ENCODE results near the gene FAM180B.
"Not testable (repeated sequence)": the region's sequence is repeated elsewhere in the genome, so short reads cannot be mapped to it uniquely, and the experiment has no call there.

The FAM180B gene

GRCh38 chr11:47586098-47586855 lies at the start of gene FAM180B:
Gene FAM180B, plus strand, starts transcription at chr11:47586678. Its CDS starts 91 bp downstream, at chr11:47586769.
- no peak for DNase-seq

DNA sequence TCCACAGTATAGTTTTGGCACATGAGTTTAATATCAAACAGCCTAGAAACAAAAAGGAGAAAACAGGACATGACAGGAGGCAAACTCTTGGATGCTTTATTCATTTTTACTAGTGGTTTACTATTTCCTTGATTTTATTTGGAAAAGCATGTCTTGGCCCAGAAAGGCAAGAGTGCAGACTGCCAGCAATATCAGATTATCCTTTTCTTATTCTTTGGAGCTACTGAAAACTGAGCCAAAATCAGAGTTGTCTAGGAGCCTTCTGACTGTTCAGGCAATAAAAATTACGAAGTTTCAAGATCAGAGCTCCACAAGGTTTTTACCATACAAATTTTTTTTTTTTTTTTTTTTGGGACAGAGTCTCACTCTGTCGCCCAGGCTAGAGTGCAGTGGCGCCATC lies 49.6 kb upstream of the FAM180B start:
- DNase-seq: no peak

GRCh38 chr11:47538741-47539565 lies 47.5 kb upstream of the FAM180B start:
- DNase-seq: no peak

- DNase-seq: no peak
These were observed 46.8 kb upstream of the FAM180B start for GRCh38 chr11:47539681-47540039.

- DNase-seq: no peak
These were observed 45.4 kb upstream of the FAM180B start for GRCh38 chr11:47541070-47541469.

- DNase-seq: no peak
These were observed 41.2 kb upstream of the FAM180B start for GRCh38 chr11:47545298-47545697.

GRCh38 chr11:47546274-47546673 lies 40.2 kb upstream of the FAM180B start:
- DNase-seq: not testable (repeated sequence)

GRCh38 chr11:47550288-47551047 lies 36.0 kb upstream of the FAM180B start:
- no peak for DNase-seq

DNA sequence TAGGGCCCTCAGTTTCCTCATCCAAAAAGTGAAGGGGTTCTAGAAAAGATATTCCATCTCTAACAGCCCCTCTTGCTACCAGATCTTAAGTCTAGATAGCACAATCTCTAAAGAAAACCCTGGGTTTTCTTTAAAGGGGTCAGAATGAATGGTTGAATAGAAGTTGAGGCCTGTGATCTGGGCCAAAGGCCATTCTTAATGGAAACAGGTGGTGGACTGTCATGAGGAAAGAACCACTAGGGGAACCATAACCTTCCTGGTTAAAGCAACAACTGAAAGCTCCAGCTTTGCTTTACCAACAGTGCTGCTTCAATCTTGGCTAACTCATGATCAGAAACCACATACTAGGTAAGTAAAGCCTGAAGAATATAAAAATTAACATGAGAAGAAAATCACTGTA lies 35.4 kb upstream of the FAM180B start:
- DNase-seq: peak in 1 of 2 experiments; percentile 40

DNA sequence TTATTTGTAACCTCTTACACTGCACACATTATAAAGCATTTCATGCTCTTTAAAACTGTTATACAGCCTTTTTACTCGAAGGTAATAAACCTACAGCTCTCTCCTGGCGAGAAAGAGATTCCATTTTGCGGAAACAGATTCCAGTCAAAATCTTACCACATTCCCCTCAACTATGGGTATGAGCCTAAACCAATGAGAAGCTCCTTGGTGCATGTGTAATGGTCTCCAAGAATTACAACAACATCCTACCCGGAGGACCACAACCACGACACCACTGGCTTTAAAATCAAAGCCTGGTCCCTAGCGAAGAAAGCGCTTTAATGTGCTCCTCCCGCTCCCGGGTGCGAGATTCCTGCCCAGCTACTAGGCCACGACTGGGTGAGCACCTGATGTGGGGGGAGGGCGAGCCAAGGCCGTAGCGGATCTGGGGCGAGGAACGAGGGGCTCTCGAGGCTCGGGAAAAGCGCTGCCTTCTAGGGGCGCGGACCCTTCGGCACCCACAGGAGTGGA lies 34.4 kb upstream of the FAM180B start:
- peak; percentile 27 to 68 for DNase-seq

- peak; percentile 85 to 98 for DNase-seq
These were observed 33.7 kb upstream of the FAM180B start, which contains the start of gene CELF1 for GRCh38 chr11:47552566-47553405. Gene CELF1, minus strand, starts transcription at chr11:47553132. Its CDS starts 53,609 bp downstream, at chr11:47499523.

DNA sequence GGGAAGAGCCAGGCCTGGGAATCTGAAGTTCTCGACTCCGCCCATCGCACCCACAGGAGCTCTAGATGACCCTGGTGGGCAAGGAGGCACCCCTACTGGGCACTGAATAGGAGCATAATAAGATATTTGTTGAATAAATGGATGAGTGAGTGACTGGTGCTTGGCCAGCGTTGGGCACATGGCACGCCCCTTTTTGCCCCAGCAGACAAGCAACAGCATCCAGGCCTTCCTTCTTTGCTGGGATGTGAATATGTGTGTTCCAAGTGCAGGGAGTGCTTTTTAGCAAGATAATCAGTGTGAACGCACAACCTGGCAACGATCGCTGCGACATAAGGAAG lies 33.1 kb upstream of the FAM180B start:
- DNase-seq: peak; percentile 85 to 94

DNA sequence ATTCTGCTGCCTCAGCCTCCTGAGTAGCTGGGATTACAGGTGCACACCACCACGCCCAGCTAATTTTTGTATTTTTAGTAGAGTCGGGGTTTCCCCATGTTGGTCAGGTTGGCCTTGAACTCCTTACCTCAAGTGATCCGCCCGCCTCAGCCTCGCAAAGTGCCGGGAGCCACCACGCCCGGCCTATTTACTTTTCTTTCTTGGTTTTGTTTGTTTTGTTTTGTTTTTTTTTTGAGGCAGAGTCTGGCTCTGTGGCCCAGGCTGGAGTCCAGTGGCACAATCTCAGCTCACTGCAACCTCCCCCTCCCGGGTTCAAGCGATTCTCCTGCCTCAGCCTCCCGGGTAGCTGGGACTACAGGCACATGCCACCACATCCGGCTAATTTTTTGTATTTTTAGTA lies 29.5 kb upstream of the FAM180B start:
- not testable (repeated sequence) for DNase-seq

- DNase-seq: no peak
These were observed 27.8 kb upstream of the FAM180B start for GRCh38 chr11:47558695-47559094.

DNA sequence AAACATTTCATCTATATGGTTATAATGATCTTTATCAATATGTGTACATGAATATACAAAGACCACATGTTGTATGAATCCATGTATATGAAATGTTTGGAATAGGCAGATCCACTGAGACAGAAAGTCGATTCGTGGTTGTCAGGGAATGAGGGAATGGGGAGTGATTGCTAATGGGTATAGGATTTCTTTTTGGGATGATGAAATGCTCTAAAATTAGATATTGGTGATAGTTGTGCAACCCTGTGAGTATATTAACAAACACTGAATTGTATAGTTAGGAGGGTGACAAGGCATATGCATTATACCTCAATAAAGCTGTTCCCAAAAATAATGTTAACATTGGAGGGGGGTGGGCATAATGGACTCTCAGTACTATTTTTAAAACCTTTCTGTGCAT lies 26.1 kb upstream of the FAM180B start:
- no peak for DNase-seq

DNA sequence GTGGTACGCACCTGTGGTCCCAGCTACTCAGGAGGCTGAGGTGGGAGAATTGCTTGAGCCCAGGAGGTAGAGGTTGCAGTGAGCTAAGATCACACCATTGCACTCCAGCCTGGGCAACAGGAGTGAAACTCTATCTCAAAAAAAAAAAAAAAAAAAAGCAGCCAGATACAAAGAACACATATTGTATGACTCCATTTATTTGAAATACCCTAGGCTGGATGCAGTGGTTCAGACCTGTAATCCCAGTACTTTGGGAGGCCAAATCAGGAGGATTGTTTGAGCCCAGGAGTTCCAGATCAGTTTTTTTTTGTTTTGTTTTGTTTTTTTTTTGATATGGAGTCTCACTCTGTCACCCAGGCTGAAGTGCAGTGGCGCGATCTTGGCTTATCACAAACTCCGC lies 24.1 kb upstream of the FAM180B start:
- not testable (repeated sequence) for DNase-seq

GRCh38 chr11:47564366-47564765 lies 22.1 kb upstream of the FAM180B start:
- not testable (repeated sequence) for DNase-seq

DNA sequence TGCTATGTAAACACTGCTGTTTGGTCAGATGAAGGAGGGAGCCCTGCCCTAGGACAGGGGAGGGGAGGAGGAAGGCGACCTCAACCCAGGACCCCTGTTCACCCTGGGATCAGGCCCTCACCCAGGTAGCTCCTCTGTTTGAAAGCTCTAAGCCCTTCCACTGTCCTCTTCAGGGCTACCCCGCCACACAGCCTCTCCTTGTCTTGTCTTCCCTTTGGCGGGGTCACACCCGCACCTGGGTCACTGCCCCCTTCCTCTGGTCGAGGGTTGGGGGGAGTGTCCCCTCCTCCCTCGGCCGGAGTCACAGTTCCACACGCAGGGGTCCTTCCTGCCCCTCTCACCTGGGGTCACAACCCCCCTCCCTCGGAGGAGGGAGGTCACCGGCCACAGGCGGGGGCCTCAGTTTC lies 21.5 kb upstream of the FAM180B start:
- no peak for DNase-seq

DNA sequence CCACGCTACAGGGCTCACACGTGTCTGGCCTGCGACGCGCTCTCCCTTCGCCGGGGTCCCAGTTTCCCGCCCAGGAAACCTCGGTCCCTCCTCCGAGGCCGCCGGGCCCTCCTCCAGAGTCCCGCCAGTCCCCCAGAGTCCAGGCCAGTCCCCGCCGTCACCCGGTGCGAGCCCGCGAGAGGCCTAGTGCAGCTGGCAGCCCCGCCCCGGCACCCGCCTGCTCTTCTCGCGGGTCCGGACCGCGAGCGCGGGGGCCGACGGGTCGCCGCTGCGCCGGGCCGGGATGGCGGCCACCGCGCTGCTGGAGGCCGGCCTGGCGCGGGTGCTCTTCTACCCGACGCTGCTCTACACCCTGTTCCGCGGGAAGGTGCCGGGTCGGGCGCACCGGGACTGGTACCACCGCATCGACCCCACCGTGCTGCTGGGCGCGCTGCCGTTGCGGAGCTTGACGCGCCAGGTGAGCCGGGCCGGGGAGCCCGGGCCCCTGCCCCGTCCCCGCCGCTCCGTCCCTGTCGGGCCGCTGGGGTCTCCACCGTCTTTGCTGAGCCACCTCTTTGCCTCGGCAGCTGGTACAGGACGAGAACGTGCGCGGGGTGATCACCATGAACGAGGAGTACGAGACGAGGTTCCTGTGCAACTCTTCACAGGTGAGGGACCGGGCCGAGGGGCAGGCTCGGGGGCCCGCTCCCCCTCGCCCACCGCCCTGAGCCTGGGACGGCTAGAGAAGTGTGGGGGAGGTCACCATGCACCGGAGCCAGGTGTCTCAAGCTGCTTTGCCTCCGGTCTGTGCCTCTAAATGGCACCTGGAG lies 20.9 kb upstream of the FAM180B start, which contains the start of gene PTPMT1:
TSS of gene PTPMT1 (plus strand) at position 260 of the 809 bp plus-strand sequence. CDS start at position 284, 24 bp downstream.
- DNase-seq: peak; percentile 30 to 89

- DNase-seq: no peak
These were observed 20.3 kb upstream of the FAM180B start for GRCh38 chr11:47566149-47566698.

DNA sequence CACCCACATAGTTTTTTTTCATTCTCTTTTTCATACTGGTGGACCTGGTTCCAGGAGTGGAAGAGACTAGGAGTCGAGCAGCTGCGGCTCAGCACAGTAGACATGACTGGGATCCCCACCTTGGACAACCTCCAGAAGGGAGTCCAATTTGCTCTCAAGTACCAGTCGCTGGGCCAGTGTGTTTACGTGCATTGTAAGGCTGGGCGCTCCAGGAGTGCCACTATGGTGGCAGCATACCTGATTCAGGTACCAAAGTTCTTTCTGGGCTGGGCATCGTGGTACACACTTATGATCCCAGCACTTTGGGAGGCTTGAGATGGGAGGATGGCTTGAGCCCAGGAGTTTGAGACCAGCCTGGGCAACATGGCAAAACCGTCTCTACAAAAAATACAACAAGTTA lies 16.8 kb upstream of the FAM180B start:
- no peak for DNase-seq
